ENCODE data around the gene PEX26. TPM values are rescaled to one million over a fixed set of nuclear protein-coding genes. Genes with fewer than 3 reads are reported as not detected.
A peak's percentile ranks its signal among the peaks of the same experiment; 100 is the strongest.
"Not testable (repeated sequence)": the region's sequence is repeated elsewhere in the genome, so short reads cannot be mapped to it uniquely, and the experiment has no call there.

PEX26 gene
- total RNA-seq, 1 experiment from 2014 or later, result 33.7 TPM

DNA sequence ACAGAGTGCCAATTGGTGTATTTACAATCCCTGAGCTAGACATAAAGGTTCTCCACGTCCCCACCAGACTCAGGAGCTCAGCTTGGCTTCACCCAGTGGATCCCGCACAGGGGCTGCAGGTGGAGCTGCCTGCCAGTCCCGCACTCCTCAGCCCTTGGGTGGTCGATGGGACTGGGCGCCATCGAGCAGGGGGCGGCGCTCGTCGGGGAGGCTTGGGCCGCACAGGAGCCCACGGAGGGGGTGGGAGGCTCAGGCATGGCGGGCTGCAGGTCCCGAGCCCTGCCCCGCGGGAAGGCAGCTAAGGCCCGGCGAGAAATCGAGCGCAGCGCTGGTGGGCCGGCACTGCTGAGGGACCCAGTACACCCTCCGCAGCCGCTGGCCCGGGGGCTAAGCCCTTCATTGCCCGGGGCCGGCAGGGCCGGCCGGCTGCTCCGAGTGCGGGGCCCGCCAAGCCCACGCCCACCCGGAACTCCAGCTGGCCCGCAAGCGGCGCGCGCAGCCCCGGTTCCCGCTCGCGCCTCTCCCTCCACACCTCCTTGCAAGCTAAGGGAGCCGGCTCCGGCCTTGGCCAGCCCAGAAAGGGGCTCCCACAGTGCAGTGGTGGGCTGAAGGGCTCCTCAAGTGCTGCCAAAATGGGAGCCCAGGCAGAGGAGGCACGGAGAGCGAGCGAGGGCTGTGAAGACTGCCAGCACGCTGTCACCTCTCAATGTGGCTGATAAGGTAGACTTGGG is 24.4 kb upstream of the PEX26 start:
- in situ Hi-C loops (cut with HindIII; ENCODE audit: low pct_unique_long_range_greater_than_20kb, low sequenced_read_pairs), result not testable (repeated sequence)

GRCh38 chr22:18055619-18056160 is 22.1 kb upstream of the PEX26 start:
- no peak for DNase-seq (ENCODE audit: low read depth, low spot score)

More for the DNA sequence above, 24.4 kb upstream of the PEX26 start:
- DNase-seq (ENCODE audit: low read depth, low spot score), result not testable (repeated sequence)

GRCh38 chr22:18056161-18056666 is 21.6 kb upstream of the PEX26 start:
- DNase-seq (ENCODE audit: low read depth, low spot score), result peak; percentile 64
- in situ Hi-C loops (cut with HindIII; ENCODE audit: low pct_unique_long_range_greater_than_20kb, low sequenced_read_pairs), result no loop called here

More at GRCh38 chr22:18055619-18056160, 22.1 kb upstream of the PEX26 start:
- in situ Hi-C loops (cut with HindIII; ENCODE audit: low pct_unique_long_range_greater_than_20kb, low sequenced_read_pairs), result no loop called here

GRCh38 chr22:18056807-18057474 is 20.8 kb upstream of the PEX26 start:
- DNase-seq (ENCODE audit: low read depth, low spot score), result peak; percentile 73
- in situ Hi-C loops (cut with HindIII; ENCODE audit: low pct_unique_long_range_greater_than_20kb, low sequenced_read_pairs), result no loop called here

- peak; percentile 100 for DNase-seq (ENCODE audit: low read depth, low spot score)
Measured at GRCh38 chr22:18057568-18058209, 20.1 kb upstream of the PEX26 start.

GRCh38 chr22:18058371-18059093 is 19.3 kb upstream of the PEX26 start:
- DNase-seq (ENCODE audit: low read depth, low spot score), result no peak
- in situ Hi-C loops (cut with HindIII; ENCODE audit: low pct_unique_long_range_greater_than_20kb, low sequenced_read_pairs), result no loop called here

More at GRCh38 chr22:18057568-18058209, 20.1 kb upstream of the PEX26 start:
- in situ Hi-C loops (cut with HindIII; ENCODE audit: low pct_unique_long_range_greater_than_20kb, low sequenced_read_pairs), result no loop called here

GRCh38 chr22:18059094-18059417 is 18.7 kb upstream of the PEX26 start:
- no peak for DNase-seq (ENCODE audit: low read depth, low spot score)
- in situ Hi-C loops (cut with HindIII; ENCODE audit: low pct_unique_long_range_greater_than_20kb, low sequenced_read_pairs), result no loop called here

GRCh38 chr22:18059473-18059872 is 18.3 kb upstream of the PEX26 start:
- in situ Hi-C loops (cut with HindIII; ENCODE audit: low pct_unique_long_range_greater_than_20kb, low sequenced_read_pairs), result no loop called here
- DNase-seq (ENCODE audit: low read depth, low spot score), result no peak

DNA sequence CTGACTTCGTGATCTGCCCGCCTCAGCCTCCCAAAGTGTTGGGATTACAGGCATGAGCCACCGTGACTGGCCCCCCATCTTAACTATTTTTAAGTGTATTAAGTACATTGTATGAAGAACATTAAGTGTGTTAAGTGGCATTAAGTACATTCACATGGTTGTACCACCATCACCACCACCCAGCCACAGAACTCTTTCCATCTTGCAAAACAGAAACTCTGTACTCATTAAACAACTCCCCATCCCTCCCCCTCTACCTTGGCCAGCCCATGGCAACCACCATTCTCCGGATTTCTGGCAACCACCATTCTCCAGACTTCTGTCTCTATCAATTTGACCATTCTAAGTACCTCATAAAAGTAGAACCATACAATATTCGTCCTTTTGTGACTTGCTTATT is 17.8 kb upstream of the PEX26 start:
- no peak for DNase-seq (ENCODE audit: low read depth, low spot score)
- in situ Hi-C loops (cut with HindIII; ENCODE audit: low pct_unique_long_range_greater_than_20kb, low sequenced_read_pairs), result no loop called here

- in situ Hi-C loops (cut with HindIII; ENCODE audit: low pct_unique_long_range_greater_than_20kb, low sequenced_read_pairs), result no loop called here
- no peak for DNase-seq (ENCODE audit: low read depth, low spot score)
Measured at GRCh38 chr22:18060646-18061620, 16.9 kb upstream of the PEX26 start.

DNA sequence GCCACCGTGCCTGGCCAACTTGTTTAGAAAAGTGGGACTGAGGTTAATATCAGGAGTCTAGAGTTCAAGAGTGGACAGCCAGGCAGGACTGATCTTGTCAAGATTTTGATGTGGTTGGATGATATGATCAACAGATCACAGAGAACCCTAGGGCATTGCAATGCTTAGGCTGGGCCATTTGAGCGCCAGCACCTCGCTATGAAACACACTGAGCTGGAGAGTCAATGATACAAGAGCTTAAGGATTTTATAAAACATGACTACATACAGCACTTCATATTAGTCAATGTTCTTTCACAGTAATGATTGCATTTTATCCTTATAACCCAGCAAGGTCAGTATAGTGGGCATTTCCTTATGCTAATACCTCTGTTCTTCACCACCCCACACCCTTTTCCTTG is 15.4 kb upstream of the PEX26 start:
- DNase-seq (ENCODE audit: low read depth, low spot score), result no peak
- in situ Hi-C loops (cut with HindIII; ENCODE audit: low pct_unique_long_range_greater_than_20kb, low sequenced_read_pairs), result no loop called here

GRCh38 chr22:18063306-18063705 is 14.5 kb upstream of the PEX26 start:
- in situ Hi-C loops (cut with HindIII; ENCODE audit: low pct_unique_long_range_greater_than_20kb, low sequenced_read_pairs), result no loop called here
- DNase-seq (ENCODE audit: low read depth, low spot score), result peak; percentile 100

GRCh38 chr22:18063715-18064114 is 14.1 kb upstream of the PEX26 start:
- DNase-seq (ENCODE audit: low read depth, low spot score); in situ Hi-C loops (cut with HindIII; ENCODE audit: low pct_unique_long_range_greater_than_20kb, low sequenced_read_pairs): not testable (repeated sequence)

GRCh38 chr22:18064636-18065035 is 13.2 kb upstream of the PEX26 start:
- DNase-seq (ENCODE audit: low read depth, low spot score), result no peak
- in situ Hi-C loops (cut with HindIII; ENCODE audit: low pct_unique_long_range_greater_than_20kb, low sequenced_read_pairs), result no loop called here

DNA sequence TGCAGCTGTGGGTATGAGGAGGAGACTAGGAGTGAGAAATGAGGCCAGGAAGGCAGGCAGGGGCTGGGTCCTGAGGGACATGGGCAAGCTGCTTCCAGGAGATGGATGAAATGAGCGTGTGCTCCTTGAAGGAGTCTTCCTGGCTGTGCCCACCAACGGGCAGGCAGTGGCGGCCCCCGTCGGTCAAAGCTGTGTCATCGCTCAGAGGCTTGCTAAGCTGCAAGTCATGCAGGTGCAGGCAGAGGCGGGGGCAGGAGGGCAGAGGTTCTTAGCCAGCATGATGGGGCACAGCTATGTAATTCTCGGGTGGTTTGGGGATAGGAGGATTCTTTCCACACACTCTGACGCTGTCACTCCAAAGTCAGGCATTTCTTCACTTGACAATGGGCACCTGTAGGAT is 12.5 kb upstream of the PEX26 start:
- DNase-seq (ENCODE audit: low read depth, low spot score), result peak; percentile 60
- in situ Hi-C loops (cut with HindIII; ENCODE audit: low pct_unique_long_range_greater_than_20kb, low sequenced_read_pairs), result no loop called here

- in situ Hi-C loops (cut with HindIII; ENCODE audit: low pct_unique_long_range_greater_than_20kb, low sequenced_read_pairs), result no loop called here
- DNase-seq (ENCODE audit: low read depth, low spot score), result no peak
Measured at GRCh38 chr22:18066181-18066859, 11.5 kb upstream of the PEX26 start.
